Thyroid gland (tissue), 4 donors: ENCODE measurements around the gene PPP3CB. TPM values are rescaled to one million over a fixed set of nuclear protein-coding genes. Genes with fewer than 3 reads are reported as not detected.
A peak's percentile ranks its signal among the peaks of the same experiment; 100 is the strongest.

Experiments
- DNase-seq, 2 donors: peaks; one replicate each; pipeline ENCODE4 v3.0.0-alpha.2; 2019
- H3K27ac ChIP-seq, 3 donors: fragments of 200-600 bp; sonication (generic); 1 replicate in 2 of 3; 2 replicates in 1 of 3; pipeline ENCODE4 v1.5.1; 2016 to 2019; ENCODE audit warnings: mild to moderate bottlenecking in 1 of 3, moderate library complexity in 1 of 3
- H3K27me3 ChIP-seq: fragments of 200-600 bp; sonication (generic); one replicate; pipeline ENCODE4 v1.5.1; 2019
- H3K36me3 ChIP-seq, 2 donors: fragments of 200-600 bp; sonication (generic); one replicate each; pipeline ENCODE4 v1.5.1; 2016 to 2019
- H3K4me1 ChIP-seq, 2 donors: fragments of 200-600 bp; sonication (generic); one replicate each; pipeline ENCODE4 v1.5.1; 2017 to 2019
- H3K4me3 ChIP-seq, 3 donors: fragments of 200-600 bp; sonication (generic); replicated peaks in 1 of 3; 1 replicate in 2 of 3; 2 replicates in 1 of 3; pipeline ENCODE4 v1.5.1; 2016; ENCODE audit warnings: mild to moderate bottlenecking in 1 of 3
- H3K9me3 ChIP-seq: fragments of 200-600 bp; sonication (generic); one replicate; pipeline ENCODE4 v1.5.1; 2017
- POLR2A ChIP-seq, 2 donors: fragments of 450-650 bp; IDR thresholded peaks; one replicate each; pipeline ENCODE4 v1.6.1; 2017; ENCODE audit warnings: antibody characterized with exemption in 2 of 2, mild to moderate bottlenecking in 2 of 2, moderate library complexity in 1 of 2
- WGBS, 2 donors: methylation state at CpG; one replicate each; pipeline ENCODE4 v1.1.5; 2017; 5-methylcytosine and 5-hydroxymethylcytosine counted together
- intact Hi-C: fragments of 100-400 bp; cut with DNase I; formaldehyde crosslinking; loops from one replicate; pipeline ENCODE4 v1.15.1; 2023
- total RNA-seq, 4 donors: library from RNA; depleted of rRNA; stranded (reverse); fragments of >200 nt; gene quantifications; one replicate each; pipeline ENCODE4 v1.2.3, GENCODE V29; 2016
- TF ChIP-seq, protein P1 (sequence below), 6 experiments: fragments of 200-600 bp in 3 of 6; fragments of 450-650 bp in 3 of 6; sonication (generic) in 3 of 6; IDR thresholded peaks; one replicate each; pipeline ENCODE4 v1.5.1; 2016 to 2019; ENCODE audit warnings: antibody characterized with exemption in 6 of 6, mild to moderate bottlenecking in 2 of 6, inconsistent platforms in 1 of 6, moderate library complexity in 1 of 6

Gene PPP3CB
- total RNA-seq, 4 donors from 2014 or later, result 36.4 to 45.2 (median 41.1) TPM

DNA sequence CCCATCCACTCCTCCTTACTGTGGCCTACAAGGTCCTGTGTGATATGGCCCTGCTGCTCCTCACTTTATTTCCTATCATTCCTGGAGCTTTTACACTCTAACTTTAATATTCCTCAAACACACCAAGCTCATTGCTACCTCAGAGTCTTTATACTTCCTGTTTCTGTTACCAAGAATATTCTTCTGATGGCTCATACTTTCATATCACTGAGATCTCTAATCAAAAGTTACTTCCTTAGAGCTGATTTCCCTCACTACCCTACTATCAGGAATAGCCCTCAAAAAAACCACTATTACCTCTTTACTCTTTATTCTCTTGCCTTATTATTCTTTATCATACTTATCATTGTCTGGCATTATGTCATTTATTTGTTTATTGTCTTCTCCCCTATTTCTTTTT lies 5.8 kb upstream of the PPP3CB start:
- Histone ChIP-seq H3K9me3 (no peaks in the 10 kb centered on the region), H3K36me3 (peaks cover 53 to 62% of the 10 kb centered on the region in 2 donors), H3K4me1 (peaks cover 0 to 4% of the 10 kb centered on the region in 2 donors), H3K27ac (no peak overlapping the region), H3K27me3 (no peaks in the 10 kb centered on the region), H3K4me3 (no peak overlapping the region)
- DNase-seq, result no peak
- intact Hi-C loops, result no loop called here
- TF ChIP-seq, protein P1, sequence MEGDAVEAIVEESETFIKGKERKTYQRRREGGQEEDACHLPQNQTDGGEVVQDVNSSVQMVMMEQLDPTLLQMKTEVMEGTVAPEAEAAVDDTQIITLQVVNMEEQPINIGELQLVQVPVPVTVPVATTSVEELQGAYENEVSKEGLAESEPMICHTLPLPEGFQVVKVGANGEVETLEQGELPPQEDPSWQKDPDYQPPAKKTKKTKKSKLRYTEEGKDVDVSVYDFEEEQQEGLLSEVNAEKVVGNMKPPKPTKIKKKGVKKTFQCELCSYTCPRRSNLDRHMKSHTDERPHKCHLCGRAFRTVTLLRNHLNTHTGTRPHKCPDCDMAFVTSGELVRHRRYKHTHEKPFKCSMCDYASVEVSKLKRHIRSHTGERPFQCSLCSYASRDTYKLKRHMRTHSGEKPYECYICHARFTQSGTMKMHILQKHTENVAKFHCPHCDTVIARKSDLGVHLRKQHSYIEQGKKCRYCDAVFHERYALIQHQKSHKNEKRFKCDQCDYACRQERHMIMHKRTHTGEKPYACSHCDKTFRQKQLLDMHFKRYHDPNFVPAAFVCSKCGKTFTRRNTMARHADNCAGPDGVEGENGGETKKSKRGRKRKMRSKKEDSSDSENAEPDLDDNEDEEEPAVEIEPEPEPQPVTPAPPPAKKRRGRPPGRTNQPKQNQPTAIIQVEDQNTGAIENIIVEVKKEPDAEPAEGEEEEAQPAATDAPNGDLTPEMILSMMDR (IDR thresholded peaks at IDR 0.05), result no peak
- TF ChIP-seq POLR2A (IDR thresholded peaks at IDR 0.05), result no peak

DNA sequence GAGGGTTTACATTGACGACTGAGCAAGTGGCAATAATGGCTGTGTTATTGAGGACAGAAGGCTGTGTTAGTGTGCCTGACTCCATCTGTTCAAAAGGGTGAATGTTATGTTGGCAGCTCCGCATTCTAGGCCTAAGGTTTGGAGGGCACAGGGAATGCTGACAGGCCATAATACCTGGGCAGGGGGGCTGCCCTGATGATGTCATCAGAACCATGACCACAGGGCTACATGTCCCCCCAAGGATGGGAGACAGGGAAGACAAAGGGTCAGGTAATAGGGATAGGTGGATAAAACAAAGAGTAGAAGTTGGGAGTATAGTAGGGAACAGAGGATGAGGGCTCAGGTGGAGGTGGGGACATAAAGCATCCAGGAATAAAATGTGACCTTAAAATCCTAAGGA lies 1.8 kb upstream of the PPP3CB start:
- Histone ChIP-seq H3K4me1 (peaks cover 17 to 21% of the 10 kb centered on the region in 2 donors), H3K9me3 (no peaks in the 10 kb centered on the region), H3K4me3 (no peak overlapping the region), H3K36me3 (peaks cover 27 to 33% of the 10 kb centered on the region in 2 donors), H3K27ac (no peak overlapping the region), H3K27me3 (no peaks in the 10 kb centered on the region)
- no peak for DNase-seq
- WGBS, 2 donors, result 89 to 93% methylated on average over 2 of the region's 2 CpGs
- TF ChIP-seq POLR2A (IDR thresholded peaks at IDR 0.05), result no peak
- TF ChIP-seq, protein P1 (IDR thresholded peaks at IDR 0.05), result no peak
- intact Hi-C loops, result no loop called here

DNA sequence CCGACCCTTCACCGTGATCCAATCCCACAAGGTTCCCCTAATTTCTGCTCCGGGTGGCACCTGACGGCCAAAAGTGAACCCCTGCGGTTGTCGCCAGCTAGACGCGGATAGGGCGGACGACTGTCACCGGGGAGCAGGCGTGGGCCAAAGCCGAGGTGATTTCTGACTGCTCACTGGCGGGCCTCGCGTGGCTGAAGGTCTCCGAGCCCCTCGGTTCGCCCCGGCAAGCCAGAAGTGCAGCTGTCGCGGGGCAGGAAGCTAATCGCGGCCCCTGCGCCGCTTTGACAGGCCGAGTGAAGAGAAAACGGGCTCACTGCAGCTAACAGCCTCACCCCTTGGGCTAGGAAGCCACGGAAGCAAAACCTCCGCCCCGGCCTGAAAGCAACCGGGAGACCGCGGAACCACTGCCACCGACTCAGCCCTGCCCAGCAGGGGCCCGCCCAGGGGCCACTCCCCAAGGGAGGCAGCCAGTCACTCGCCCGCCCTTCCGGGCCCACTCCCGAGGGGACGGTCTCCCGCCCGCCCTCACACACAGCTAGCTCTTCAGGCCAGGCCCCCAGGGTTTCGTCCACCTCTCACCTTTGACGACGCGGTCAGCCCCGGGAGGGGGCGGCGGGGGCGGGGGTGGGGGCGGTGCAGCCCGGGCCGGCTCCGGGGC lies 469 bp downstream of the PPP3CB start:
- peak in 1 of 2 donors; percentile 75 for TF ChIP-seq POLR2A (IDR thresholded peaks at IDR 0.05)
- TF ChIP-seq, protein P1 (IDR thresholded peaks at IDR 0.05), result no peak
- Histone ChIP-seq H3K27me3 (no peaks in the 10 kb centered on the region), H3K27ac (peak overlapping the region; percentile 81 to 97 (median 95)), H3K9me3 (no peaks in the 10 kb centered on the region), H3K36me3 (peaks cover 21 to 27% of the 10 kb centered on the region in 2 donors), H3K4me1 (peaks cover 17 to 21% of the 10 kb centered on the region in 2 donors), H3K4me3 (peak overlapping the region; percentile 43 to 80 (median 75))
- WGBS, 2 donors, result 0 to 1% methylated on average over 19 to 20 of the region's 55 CpGs
- peak; percentile 91 to 92 for DNase-seq
- intact Hi-C loops, result no loop called here

DNA sequence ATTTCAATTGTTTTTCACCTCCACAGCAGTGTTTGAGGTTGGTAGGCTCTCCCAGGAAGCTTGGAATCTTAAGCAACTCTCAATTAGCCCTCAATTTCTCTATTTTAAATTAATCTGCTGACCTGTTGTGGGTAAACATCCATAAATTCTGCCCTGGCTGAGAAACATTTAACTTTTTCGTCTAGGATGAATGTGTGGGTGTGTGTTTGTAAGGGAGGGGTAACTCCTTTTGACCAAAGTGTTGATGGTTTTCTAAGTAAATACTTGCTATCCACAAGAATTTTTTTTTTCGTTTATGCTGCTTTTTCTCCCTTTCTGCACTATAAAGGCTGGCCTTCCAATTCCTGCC lies 973 bp downstream of the PPP3CB start:
- intact Hi-C loops, result no loop called here
- H3K36me3 ChIP-seq, result peaks cover 16 to 24% of the 10 kb centered on the region in 2 donors
- H3K9me3 ChIP-seq, result no peaks in the 10 kb centered on the region
- peak overlapping the region; percentile 43 to 80 (median 75) for H3K4me3 ChIP-seq
- peak overlapping the region; percentile 81 to 97 (median 95) for H3K27ac ChIP-seq
- no peaks in the 10 kb centered on the region for H3K27me3 ChIP-seq
- TF ChIP-seq, protein P1 (IDR thresholded peaks at IDR 0.05), result no peak
- TF ChIP-seq POLR2A (IDR thresholded peaks at IDR 0.05), result no peak
- no peak for DNase-seq
- WGBS, 2 donors, result 0 to 2% methylated on average over 2 of the region's 2 CpGs
- peaks cover 17 to 21% of the 10 kb centered on the region in 2 donors for H3K4me1 ChIP-seq

DNA sequence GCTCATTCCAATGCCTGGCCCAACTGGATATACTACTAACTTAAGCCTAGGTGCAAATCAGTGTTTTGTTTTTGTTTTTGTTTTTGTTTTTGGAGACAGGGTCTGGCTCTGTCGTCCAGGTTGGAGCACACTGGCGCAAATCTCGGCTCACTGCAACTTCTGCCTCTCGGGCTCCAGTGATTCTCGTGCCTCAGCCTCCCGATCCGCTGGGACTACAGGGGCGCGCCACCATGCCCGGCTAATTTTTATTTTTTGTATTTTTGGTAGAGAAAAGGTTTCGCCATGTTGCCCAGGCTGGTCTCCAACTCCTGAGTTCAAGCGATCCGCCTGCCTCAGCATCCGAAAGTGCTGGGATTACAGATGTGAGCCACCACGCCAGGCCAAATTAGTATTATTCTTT lies 1.6 kb downstream of the PPP3CB start:
- intact Hi-C loops, result no loop called here
- no peak overlapping the region for H3K4me3 ChIP-seq
- no peak overlapping the region for H3K27ac ChIP-seq
- no peak for TF ChIP-seq POLR2A (IDR thresholded peaks at IDR 0.05)
- TF ChIP-seq, protein P1 (IDR thresholded peaks at IDR 0.05), result no peak
- no peak for DNase-seq
- 93 to 94% methylated on average over 15 of the region's 15 CpGs for WGBS, 2 donors
- peaks cover 17 to 21% of the 10 kb centered on the region in 2 donors for H3K4me1 ChIP-seq
- peaks cover 10 to 17% of the 10 kb centered on the region in 2 donors for H3K36me3 ChIP-seq
- H3K27me3 ChIP-seq, result no peaks in the 10 kb centered on the region
- no peaks in the 10 kb centered on the region for H3K9me3 ChIP-seq
